PC-3 (cell line): ENCODE data around the gene PLIN5.

ENCODE experiments used
- EZH2 ChIP-seq: fragments of 300-600 bp; sonication (generic); IDR thresholded peaks from one replicate; pipeline ENCODE4 v1.6.1; 2017; ENCODE audit warnings: antibody characterized with exemption, mild to moderate bottlenecking, low read length; ENCODE audit not compliant: unreplicated experiment
- EZH2phosphoT487 ChIP-seq: fragments of 300-600 bp; sonication (generic); IDR thresholded peaks from 2 replicates; pipeline ENCODE4 v1.6.1; 2018; ENCODE audit warnings: mild to moderate bottlenecking, antibody characterized with exemption, low read length, borderline replicate concordance
- TF ChIP-seq, protein P1 (sequence below): fragments of 300-600 bp; sonication (generic); conservative IDR thresholded peaks from 2 replicates; pipeline ENCODE4 v1.5.1; 2017; ENCODE audit warnings: antibody characterized with exemption, low read depth, mild to moderate bottlenecking, low read length

- TF ChIP-seq EZH2phosphoT487 (no peak), EZH2 (no peak)
- TF ChIP-seq, protein P1, sequence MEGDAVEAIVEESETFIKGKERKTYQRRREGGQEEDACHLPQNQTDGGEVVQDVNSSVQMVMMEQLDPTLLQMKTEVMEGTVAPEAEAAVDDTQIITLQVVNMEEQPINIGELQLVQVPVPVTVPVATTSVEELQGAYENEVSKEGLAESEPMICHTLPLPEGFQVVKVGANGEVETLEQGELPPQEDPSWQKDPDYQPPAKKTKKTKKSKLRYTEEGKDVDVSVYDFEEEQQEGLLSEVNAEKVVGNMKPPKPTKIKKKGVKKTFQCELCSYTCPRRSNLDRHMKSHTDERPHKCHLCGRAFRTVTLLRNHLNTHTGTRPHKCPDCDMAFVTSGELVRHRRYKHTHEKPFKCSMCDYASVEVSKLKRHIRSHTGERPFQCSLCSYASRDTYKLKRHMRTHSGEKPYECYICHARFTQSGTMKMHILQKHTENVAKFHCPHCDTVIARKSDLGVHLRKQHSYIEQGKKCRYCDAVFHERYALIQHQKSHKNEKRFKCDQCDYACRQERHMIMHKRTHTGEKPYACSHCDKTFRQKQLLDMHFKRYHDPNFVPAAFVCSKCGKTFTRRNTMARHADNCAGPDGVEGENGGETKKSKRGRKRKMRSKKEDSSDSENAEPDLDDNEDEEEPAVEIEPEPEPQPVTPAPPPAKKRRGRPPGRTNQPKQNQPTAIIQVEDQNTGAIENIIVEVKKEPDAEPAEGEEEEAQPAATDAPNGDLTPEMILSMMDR = no peak
Observed at GRCh38 chr19:4559569-4559968, 24.5 kb upstream of the PLIN5 start, which contains the start of gene SEMA6B.
